ENCODE data around the gene BEND2.

GRCh38 chrX:18158963-18159362, 61.7 kb downstream of the BEND2 start:
- TF ChIP-seq CTCF (IDR thresholded peaks at IDR 0.05) = no peak
- no peak for TF ChIP-seq POLR2AphosphoS5 (IDR thresholded peaks at IDR 0.05)

Measured in suprapubic skin (tissue), 3 donors.